ENCODE results near the gene RAD1. TPM values are rescaled to one million over a fixed set of nuclear protein-coding genes. Genes with fewer than 3 reads are reported as not detected.

RAD1 gene
- total RNA-seq, 1 experiment from 2014 or later, result 34.4 TPM

GRCh38 chr5:34944044-34944443 is 28.7 kb upstream of the RAD1 start:
- Histone ChIP-seq H3K36me3 (ENCODE audit: control insufficient read depth, insufficient read depth, low read length) (peaks cover 4% of the 10 kb centered on the region; the same call in 1 of the 2 replicates), H3K27me3 (replicated peaks; ENCODE audit: control insufficient read depth, insufficient read depth, low read length) (no peaks in the 10 kb centered on the region), H3K4me3 (ENCODE audit: low read depth, low read length) (no peak overlapping the region), H3K4me1 (no peaks in the 10 kb centered on the region), H3K9me3 (no peaks in the 10 kb centered on the region)
- DNase-seq, result no peak
- Mint-ChIP-seq H3K9me3 (ENCODE audit: unreplicated experiment) (no peaks in the 10 kb centered on the region), H3K36me3 (ENCODE audit: insufficient read depth, unreplicated experiment) (peaks cover 71% of the 10 kb centered on the region), H3K27ac (ENCODE audit: unreplicated experiment) (no peak overlapping the region), H3K27me3 (ENCODE audit: insufficient read depth, unreplicated experiment) (no peaks in the 10 kb centered on the region), H3K4me3 (ENCODE audit: unreplicated experiment) (no peak overlapping the region), H3K4me1 (ENCODE audit: low read depth, unreplicated experiment) (no peaks in the 10 kb centered on the region)
- POLR2A ChIA-PET, result no interaction called here
- no peak for TF ChIP-seq CTCF (IDR thresholded peaks at IDR 0.05; ENCODE audit: insufficient read depth in 1 of 2, low read depth in 1 of 2, low read length in 1 of 2, severe bottlenecking in 1 of 2, unreplicated experiment in 1 of 2)
- CTCF ChIA-PET, result interaction anchor here (0.6 kb wide), 1 partner anchor 58 kb away, joined by 4 read pairs; no protein-coding TSS in a partner anchor
- no TSS peak for BruUV-seq (replicated peaks)
- intact Hi-C loops (cut with micrococcal nuclease; ENCODE audit: unreplicated experiment), result no loop called here

DNA sequence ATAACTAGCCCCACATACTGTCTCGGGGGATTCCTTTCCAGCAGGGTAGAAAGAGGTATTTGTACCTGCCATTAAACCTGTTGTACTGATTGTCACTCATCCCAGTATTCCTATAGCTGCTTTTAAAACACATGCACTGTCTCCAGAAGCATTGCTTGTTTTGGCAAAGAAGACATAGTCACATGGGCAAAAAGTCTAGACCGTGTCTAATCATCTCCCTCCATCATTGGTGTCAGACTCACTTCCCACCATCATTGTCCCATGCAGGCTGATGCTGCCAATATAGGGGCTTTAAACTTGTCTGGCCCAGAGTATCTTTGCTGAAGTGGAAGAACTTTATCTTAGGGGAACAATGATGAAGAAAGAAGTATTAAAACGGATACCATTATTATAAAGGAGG is 26.6 kb upstream of the RAD1 start:
- Mint-ChIP-seq H3K4me3 (ENCODE audit: unreplicated experiment) (no peak overlapping the region), H3K36me3 (ENCODE audit: insufficient read depth, unreplicated experiment) (peaks cover 71% of the 10 kb centered on the region), H3K27me3 (ENCODE audit: insufficient read depth, unreplicated experiment) (no peaks in the 10 kb centered on the region), H3K4me1 (ENCODE audit: low read depth, unreplicated experiment) (no peaks in the 10 kb centered on the region), H3K9me3 (ENCODE audit: unreplicated experiment) (no peaks in the 10 kb centered on the region), H3K27ac (ENCODE audit: unreplicated experiment) (no peak overlapping the region)
- ChIA-PET CTCF (no interaction called here), POLR2A (no interaction called here)
- Histone ChIP-seq H3K9me3 (no peaks in the 10 kb centered on the region), H3K27me3 (replicated peaks; ENCODE audit: control insufficient read depth, insufficient read depth, low read length) (no peaks in the 10 kb centered on the region), H3K4me3 (ENCODE audit: low read depth, low read length) (no peak overlapping the region), H3K36me3 (ENCODE audit: control insufficient read depth, insufficient read depth, low read length) (peaks cover 1% of the 10 kb centered on the region; the same call in 1 of the 2 replicates), H3K4me1 (no peaks in the 10 kb centered on the region)
- BruUV-seq (replicated peaks), result no TSS peak
- no peak for TF ChIP-seq CTCF (IDR thresholded peaks at IDR 0.05; ENCODE audit: insufficient read depth in 1 of 2, low read depth in 1 of 2, low read length in 1 of 2, severe bottlenecking in 1 of 2, unreplicated experiment in 1 of 2)
- intact Hi-C loops (cut with micrococcal nuclease; ENCODE audit: unreplicated experiment), result no loop called here
- no peak for DNase-seq

- Mint-ChIP-seq H3K27me3 (ENCODE audit: insufficient read depth, unreplicated experiment) (no peaks in the 10 kb centered on the region), H3K36me3 (ENCODE audit: insufficient read depth, unreplicated experiment) (peaks cover 48% of the 10 kb centered on the region), H3K9me3 (ENCODE audit: unreplicated experiment) (no peaks in the 10 kb centered on the region), H3K4me3 (ENCODE audit: unreplicated experiment) (no peak overlapping the region), H3K27ac (ENCODE audit: unreplicated experiment) (no peak overlapping the region), H3K4me1 (ENCODE audit: low read depth, unreplicated experiment) (peaks cover 14% of the 10 kb centered on the region)
- no TSS peak for BruUV-seq (replicated peaks)
- no peak for DNase-seq
- TF ChIP-seq CTCF (IDR thresholded peaks at IDR 0.05; ENCODE audit: insufficient read depth in 1 of 2, low read depth in 1 of 2, low read length in 1 of 2, severe bottlenecking in 1 of 2, unreplicated experiment in 1 of 2), result no peak
- CTCF ChIA-PET, result no interaction called here
- intact Hi-C loops (cut with micrococcal nuclease; ENCODE audit: unreplicated experiment), result no loop called here
- POLR2A ChIA-PET, result interaction anchor here (1.0 kb wide), 1 partner anchor 18 kb away, joined by 3 read pairs; the partner anchor contains the start of genes BRIX1 and RAD1
- Histone ChIP-seq H3K4me1 (peaks cover 17% of the 10 kb centered on the region; the same call in 1 of the 2 replicates), H3K36me3 (ENCODE audit: control insufficient read depth, insufficient read depth, low read length) (peaks cover 4% of the 10 kb centered on the region; the same call in 1 of the 2 replicates), H3K27me3 (replicated peaks; ENCODE audit: control insufficient read depth, insufficient read depth, low read length) (no peaks in the 10 kb centered on the region), H3K4me3 (ENCODE audit: low read depth, low read length) (no peak overlapping the region), H3K9me3 (no peaks in the 10 kb centered on the region)
These were observed 17.6 kb upstream of the RAD1 start for GRCh38 chr5:34932947-34933346.

Data from Caco-2 (cell line).